DOHH2 (cell line): ENCODE data around the gene MESD.

Experiments used
- H3F3A ChIP-seq: fragments of 200-600 bp; sonication (generic), shearing (Covaris generic); 2 replicates; pipeline ENCODE4 v1.6.0; 2016; ENCODE audit warnings: antibody characterized with exemption, mild to moderate bottlenecking; ENCODE audit not compliant: control insufficient read depth, insufficient read depth
- H3K27ac ChIP-seq: fragments of 200-600 bp; sonication (generic); 2 replicates; pipeline ENCODE4 v1.5.1; 2014; ENCODE audit warnings: low read depth, mild to moderate bottlenecking, low read length, moderate library complexity
- H3K27me3 ChIP-seq: fragments of 200-600 bp; sonication (generic); 2 replicates; pipeline ENCODE4 v1.6.1; 2014; ENCODE audit warnings: mild to moderate bottlenecking, low read length, mixed read lengths; ENCODE audit not compliant: control insufficient read depth
- H3K36me3 ChIP-seq: fragments of 200-600 bp; sonication (generic); 2 replicates; pipeline ENCODE4 v1.6.1; 2014; ENCODE audit warnings: mild to moderate bottlenecking, low read length, moderate library complexity, mixed read lengths; ENCODE audit not compliant: control insufficient read depth
- H3K4me1 ChIP-seq: fragments of 200-600 bp; sonication (generic); 2 replicates; pipeline ENCODE4 v1.6.1; 2014; ENCODE audit warnings: mild to moderate bottlenecking, low read length, mixed read lengths; ENCODE audit not compliant: control insufficient read depth
- H3K4me2 ChIP-seq: fragments of 200-600 bp; sonication (generic); 2 replicates; pipeline ENCODE4 v1.6.0; 2014; ENCODE audit warnings: mild to moderate bottlenecking, low read length, moderate library complexity
- H3K4me3 ChIP-seq: fragments of 200-600 bp; sonication (generic); 2 replicates; pipeline ENCODE4 v1.5.1; 2014; ENCODE audit warnings: mild to moderate bottlenecking, low read length, mixed read lengths
- H3K79me2 ChIP-seq: fragments of 200-600 bp; sonication (generic); 2 replicates; pipeline ENCODE4 v1.6.1; 2014; ENCODE audit warnings: mild to moderate bottlenecking, low read length, mixed read lengths; ENCODE audit not compliant: control insufficient read depth
- H3K9me2 ChIP-seq: fragments of 200-600 bp; sonication (generic); replicated peaks from 2 replicates; pipeline ENCODE4 v1.6.1; 2014; ENCODE audit warnings: mild to moderate bottlenecking, low read length, mixed read lengths; ENCODE audit not compliant: control insufficient read depth
- H3K9me3 ChIP-seq: fragments of 200-600 bp; sonication (generic); 2 replicates; pipeline ENCODE4 v1.6.1; 2014; ENCODE audit warnings: antibody characterized with exemption, low read length, mixed read lengths; ENCODE audit not compliant: control insufficient read depth, insufficient read depth
- H4K20me1 ChIP-seq: fragments of 200-600 bp; sonication (generic); 2 replicates; pipeline ENCODE4 v1.6.0; 2014; ENCODE audit warnings: low read depth, mild to moderate bottlenecking, antibody characterized with exemption, low read length, moderate library complexity; ENCODE audit not compliant: control insufficient read depth, insufficient read depth
- EZH2phosphoT487 ChIP-seq: fragments of 200-600 bp; sonication (generic); IDR thresholded peaks from 2 replicates; pipeline ENCODE4 v1.6.1; 2017; ENCODE audit warnings: borderline replicate concordance, mild to moderate bottlenecking, antibody characterized with exemption, low read length, moderate library complexity, mixed read lengths
- TF ChIP-seq, protein P1 (sequence below): fragments of 200-600 bp; sonication (generic); IDR thresholded peaks from one replicate; pipeline ENCODE4 v1.5.1; 2014; ENCODE audit warnings: antibody characterized with exemption, mild to moderate bottlenecking, low read depth, low read length; ENCODE audit not compliant: poor library complexity, severe bottlenecking

Gene MESD

DNA sequence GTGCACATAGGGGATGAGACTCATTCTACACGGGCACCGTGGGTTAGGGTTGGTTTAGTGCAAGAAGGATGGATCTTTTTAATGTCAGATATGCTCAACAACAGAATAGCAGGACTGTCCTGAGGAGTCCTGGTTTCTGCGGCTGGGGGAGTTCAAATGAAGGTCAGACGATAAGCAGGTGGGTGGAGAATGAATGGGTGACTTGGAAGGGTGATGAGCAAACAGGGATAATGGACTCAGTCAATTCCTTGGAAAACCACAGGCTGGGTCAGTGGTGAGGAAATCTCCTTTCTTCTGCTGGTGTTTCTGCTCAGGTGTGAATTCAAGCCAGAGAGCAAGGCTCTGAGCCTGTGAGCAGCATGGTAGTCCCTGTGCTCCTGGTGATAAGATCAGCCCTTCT is 59.9 kb downstream of the MESD start:
- Histone ChIP-seq H3K4me1 (no peaks in the 10 kb centered on the region), H4K20me1 (no peaks in the 10 kb centered on the region; the same call in 1 of the 2 replicates), H3K27me3 (no peaks in the 10 kb centered on the region), H3K79me2 (no peaks in the 10 kb centered on the region), H3K9me2 (no peaks in the 10 kb centered on the region), H3K36me3 (no peaks in the 10 kb centered on the region), H3K27ac (no peak overlapping the region), H3K4me2 (no peak overlapping the region), H3K4me3 (no peak overlapping the region), H3K9me3 (no peaks in the 10 kb centered on the region), H3F3A (no peaks in the 10 kb centered on the region)
- no peak for TF ChIP-seq EZH2phosphoT487
- TF ChIP-seq, protein P1, sequence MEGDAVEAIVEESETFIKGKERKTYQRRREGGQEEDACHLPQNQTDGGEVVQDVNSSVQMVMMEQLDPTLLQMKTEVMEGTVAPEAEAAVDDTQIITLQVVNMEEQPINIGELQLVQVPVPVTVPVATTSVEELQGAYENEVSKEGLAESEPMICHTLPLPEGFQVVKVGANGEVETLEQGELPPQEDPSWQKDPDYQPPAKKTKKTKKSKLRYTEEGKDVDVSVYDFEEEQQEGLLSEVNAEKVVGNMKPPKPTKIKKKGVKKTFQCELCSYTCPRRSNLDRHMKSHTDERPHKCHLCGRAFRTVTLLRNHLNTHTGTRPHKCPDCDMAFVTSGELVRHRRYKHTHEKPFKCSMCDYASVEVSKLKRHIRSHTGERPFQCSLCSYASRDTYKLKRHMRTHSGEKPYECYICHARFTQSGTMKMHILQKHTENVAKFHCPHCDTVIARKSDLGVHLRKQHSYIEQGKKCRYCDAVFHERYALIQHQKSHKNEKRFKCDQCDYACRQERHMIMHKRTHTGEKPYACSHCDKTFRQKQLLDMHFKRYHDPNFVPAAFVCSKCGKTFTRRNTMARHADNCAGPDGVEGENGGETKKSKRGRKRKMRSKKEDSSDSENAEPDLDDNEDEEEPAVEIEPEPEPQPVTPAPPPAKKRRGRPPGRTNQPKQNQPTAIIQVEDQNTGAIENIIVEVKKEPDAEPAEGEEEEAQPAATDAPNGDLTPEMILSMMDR = no peak

DNA sequence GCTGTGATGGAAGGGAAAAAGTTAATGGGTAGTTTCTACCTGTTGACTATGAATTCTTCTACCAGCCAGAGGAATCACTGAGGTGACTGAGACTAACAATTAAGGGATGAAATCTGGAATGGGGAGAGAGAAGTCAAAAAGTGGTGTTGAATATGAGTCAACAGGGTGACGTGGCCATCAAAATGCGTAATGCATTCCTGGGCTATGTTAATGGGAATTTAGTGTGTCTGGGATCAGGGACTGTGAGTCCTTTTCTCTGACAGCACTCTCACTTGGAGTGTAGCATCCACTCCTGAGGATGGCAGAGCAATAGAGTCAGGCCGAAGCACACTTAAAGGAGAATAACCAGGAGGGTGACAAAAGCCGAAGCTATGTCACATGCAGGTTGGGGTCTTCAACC is 60.4 kb downstream of the MESD start:
- TF ChIP-seq, protein P1 = no peak
- TF ChIP-seq EZH2phosphoT487 = no peak
- H3K27ac ChIP-seq = no peak overlapping the region
- H3K4me1 ChIP-seq = no peaks in the 10 kb centered on the region
- no peak overlapping the region for H3K4me3 ChIP-seq
- no peaks in the 10 kb centered on the region for H3K9me2 ChIP-seq
- no peaks in the 10 kb centered on the region for H3K9me3 ChIP-seq
- no peaks in the 10 kb centered on the region for H3K27me3 ChIP-seq
- H3K79me2 ChIP-seq = no peaks in the 10 kb centered on the region
- H3F3A ChIP-seq = no peaks in the 10 kb centered on the region
- no peak overlapping the region for H3K4me2 ChIP-seq
- no peaks in the 10 kb centered on the region; the same call in 1 of the 2 replicates for H4K20me1 ChIP-seq
- H3K36me3 ChIP-seq = no peaks in the 10 kb centered on the region

DNA sequence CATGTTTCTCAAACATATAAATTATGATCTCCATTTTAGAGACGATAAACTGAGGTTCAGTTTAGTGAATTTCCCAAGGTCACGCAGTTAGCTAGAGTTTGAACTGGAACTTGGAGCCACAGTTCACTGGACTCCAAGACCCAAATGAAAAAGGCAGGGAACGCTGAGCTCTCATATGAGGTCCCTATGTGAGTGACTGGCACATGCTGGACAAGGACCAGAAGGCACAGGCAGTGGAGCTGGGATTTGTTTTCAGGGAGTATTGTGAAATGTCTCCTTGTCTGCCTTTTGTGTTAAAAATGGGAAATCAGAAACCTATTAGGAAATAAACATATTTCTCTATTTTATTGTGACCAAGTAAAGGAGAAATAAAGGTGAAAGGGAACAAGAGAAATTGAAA is 63.5 kb downstream of the MESD start:
- Histone ChIP-seq H3F3A (no peaks in the 10 kb centered on the region), H3K27ac (no peak overlapping the region), H3K4me3 (no peak overlapping the region), H3K79me2 (no peaks in the 10 kb centered on the region), H3K9me2 (no peaks in the 10 kb centered on the region), H3K9me3 (no peaks in the 10 kb centered on the region), H3K27me3 (no peaks in the 10 kb centered on the region), H4K20me1 (no peaks in the 10 kb centered on the region; the same call in 1 of the 2 replicates), H3K4me1 (no peaks in the 10 kb centered on the region), H3K4me2 (no peak overlapping the region), H3K36me3 (no peaks in the 10 kb centered on the region)
- TF ChIP-seq EZH2phosphoT487 = no peak
- TF ChIP-seq, protein P1 = no peak

DNA sequence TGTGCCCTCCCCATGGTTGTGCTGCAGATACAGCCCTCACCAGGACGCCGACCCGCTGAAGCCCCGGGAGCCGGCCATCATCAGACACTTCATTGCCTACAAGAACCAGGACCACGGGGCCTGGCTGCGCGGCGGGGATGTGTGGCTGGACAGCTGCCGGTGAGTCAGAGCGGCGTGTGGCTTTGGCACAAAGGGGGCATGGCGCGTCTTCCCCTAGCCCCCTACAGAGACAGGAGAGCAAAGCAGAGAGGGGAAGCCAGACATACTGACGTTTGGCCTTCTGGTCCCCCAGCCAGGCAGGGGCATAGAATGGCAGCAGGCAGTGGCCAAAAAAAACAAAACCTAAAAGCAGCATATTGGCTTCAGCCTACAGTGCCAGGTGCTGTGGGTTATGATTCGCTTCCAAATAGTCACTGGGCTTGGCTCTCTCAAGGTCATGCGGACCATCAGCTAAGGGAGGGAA is 64.0 kb downstream of the MESD start:
- TF ChIP-seq EZH2phosphoT487 = no peak
- TF ChIP-seq, protein P1 = no peak
- H3K36me3 ChIP-seq = no peaks in the 10 kb centered on the region
- H3K4me1 ChIP-seq = no peaks in the 10 kb centered on the region
- H3K9me2 ChIP-seq = no peaks in the 10 kb centered on the region
- no peaks in the 10 kb centered on the region for H3F3A ChIP-seq
- no peak overlapping the region for H3K4me3 ChIP-seq
- no peaks in the 10 kb centered on the region; the same call in 1 of the 2 replicates for H4K20me1 ChIP-seq
- no peak overlapping the region for H3K27ac ChIP-seq
- no peaks in the 10 kb centered on the region for H3K9me3 ChIP-seq
- no peaks in the 10 kb centered on the region for H3K79me2 ChIP-seq
- no peaks in the 10 kb centered on the region for H3K27me3 ChIP-seq
- H3K4me2 ChIP-seq = no peak overlapping the region
